ENCODE results near the gene FBXW9.

The FBXW9 gene

GRCh38 chr19:12730064-12730463 lies 33.6 kb upstream of the FBXW9 start:
- TF ChIP-seq ZFX (IDR thresholded peaks at IDR 0.05; ENCODE audit: borderline replicate concordance) (no peak), CTCF (IDR thresholded peaks at IDR 0.05) (no peak)
- no peak overlapping the region for H3K27ac ChIP-seq

GRCh38 chr19:12727745-12728433 lies 31.5 kb upstream of the FBXW9 start:
- no peak overlapping the region for H3K27ac ChIP-seq
- no peak for TF ChIP-seq CTCF (IDR thresholded peaks at IDR 0.05)
- no peak for TF ChIP-seq ZFX (IDR thresholded peaks at IDR 0.05; ENCODE audit: borderline replicate concordance)

- TF ChIP-seq ZFX (IDR thresholded peaks at IDR 0.05; ENCODE audit: borderline replicate concordance), result no peak
- TF ChIP-seq CTCF (IDR thresholded peaks at IDR 0.05), result no peak
- H3K27ac ChIP-seq, result peak overlapping the region; percentile 27
Measured at GRCh38 chr19:12726988-12727316, 30.5 kb upstream of the FBXW9 start.

GRCh38 chr19:12725612-12726011 lies 29.2 kb upstream of the FBXW9 start:
- 0 out of 2 replicates have a peak overlapping the region, but pooled peaks have one; percentile 4 for H3K27ac ChIP-seq

- TF ChIP-seq ZFX (IDR thresholded peaks at IDR 0.05; ENCODE audit: borderline replicate concordance), result no peak
- no peak for TF ChIP-seq CTCF (IDR thresholded peaks at IDR 0.05)
- H3K27ac ChIP-seq, result peak within 1 kb of the TSS; percentile 94
Measured at GRCh38 chr19:12723641-12724426, 27.4 kb upstream of the FBXW9 start, which contains the start of gene TNPO2. TNPO2 (minus strand) TSS chr19:12723932; CDS start chr19:12720977, 2,955 bp downstream.

GRCh38 chr19:12723381-12723640 lies 26.9 kb upstream of the FBXW9 start:
- H3K27ac ChIP-seq, result peak overlapping the region; percentile 94
- TF ChIP-seq ZFX (IDR thresholded peaks at IDR 0.05; ENCODE audit: borderline replicate concordance) (no peak), CTCF (IDR thresholded peaks at IDR 0.05) (no peak)

- H3K27ac ChIP-seq, result peak overlapping the region; percentile 94
- TF ChIP-seq ZFX (IDR thresholded peaks at IDR 0.05; ENCODE audit: borderline replicate concordance) (no peak), CTCF (IDR thresholded peaks at IDR 0.05) (no peak)
Measured at GRCh38 chr19:12722566-12723380, 26.3 kb upstream of the FBXW9 start.
